BLaER1 (cell line): ENCODE data around the gene CDH4.

Experiments used
- H3K27ac ChIP-seq: shearing (Covaris generic); formaldehyde crosslinking; 2 replicates; pipeline ENCODE4 v1.8.1; 2022
- H3K27me3 ChIP-seq: shearing (Covaris generic); formaldehyde crosslinking; 2 replicates; pipeline ENCODE4 v1.8.1; 2022
- H3K36me3 ChIP-seq: shearing (Covaris generic); formaldehyde crosslinking; 2 replicates; pipeline ENCODE4 v1.8.1; 2022
- H3K4me1 ChIP-seq: shearing (Covaris generic); formaldehyde crosslinking; 2 replicates; pipeline ENCODE4 v1.8.1; 2022
- H3K4me2 ChIP-seq: shearing (Covaris generic); formaldehyde crosslinking; 2 replicates; pipeline ENCODE4 v1.8.1; 2022
- H3K4me3 ChIP-seq: shearing (Covaris generic); formaldehyde crosslinking; 2 replicates; pipeline ENCODE4 v1.8.1; 2022
- H3K9ac ChIP-seq: shearing (Covaris generic); formaldehyde crosslinking; 2 replicates; pipeline ENCODE4 v1.8.1; 2022
- H3K9me3 ChIP-seq: shearing (Covaris generic); formaldehyde crosslinking; 2 replicates; pipeline ENCODE4 v1.8.1; 2022
- H4K20me1 ChIP-seq: shearing (Covaris generic); formaldehyde crosslinking; 2 replicates; pipeline ENCODE4 v1.8.1; 2022
- Cebpa-rat ChIP-seq: shearing (Covaris generic); IDR thresholded peaks from 2 replicates; pipeline ENCODE4 v1.8.1; 2022

CDH4 gene

GRCh38 chr20:61671559-61671958 is 419.5 kb downstream of the CDH4 start:
- Histone ChIP-seq H3K27ac (no peak overlapping the region), H3K4me3 (no peak overlapping the region), H3K27me3 (no peaks in the 10 kb centered on the region), H3K36me3 (no peaks in the 10 kb centered on the region), H3K9me3 (no peaks in the 10 kb centered on the region), H3K4me1 (peaks cover 32% of the 10 kb centered on the region), H3K9ac (no peak overlapping the region), H4K20me1 (no peaks in the 10 kb centered on the region), H3K4me2 (no peak overlapping the region)
- no peak for TF ChIP-seq Cebpa-rat

DNA sequence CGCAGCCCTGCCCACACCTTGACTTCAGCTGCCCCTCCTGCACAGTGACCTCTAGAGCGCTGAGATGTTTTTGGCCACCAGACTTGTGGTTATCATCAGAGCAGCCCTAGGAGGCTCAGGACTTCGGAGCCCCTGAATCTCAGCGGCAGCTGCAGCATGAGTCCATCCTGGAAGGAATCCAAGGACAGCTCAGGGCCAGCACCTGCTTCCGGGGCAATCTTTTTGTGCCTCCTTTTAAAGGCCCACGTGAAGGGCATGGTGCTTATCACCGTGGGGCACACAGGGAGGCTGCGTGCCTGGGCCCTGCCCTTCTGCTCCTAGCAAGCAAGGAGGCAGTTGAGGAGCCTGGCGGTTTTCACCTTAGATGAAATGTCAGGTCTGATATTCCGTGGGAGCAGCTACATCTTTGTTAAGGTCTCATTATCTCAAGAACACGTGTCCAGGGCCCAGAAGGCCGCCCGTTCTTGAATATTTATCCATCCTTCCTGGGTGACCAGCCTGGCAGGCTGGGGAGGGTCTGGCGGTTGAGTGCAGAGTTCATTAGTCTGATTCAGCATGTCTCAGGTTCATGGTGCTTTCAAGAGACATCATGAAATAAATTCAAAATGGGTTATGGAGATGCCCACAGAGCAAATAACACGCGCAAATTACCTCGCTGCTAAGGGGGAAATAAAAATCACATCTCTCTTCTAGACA is 421.2 kb downstream of the CDH4 start:
- peaks cover 15% of the 10 kb centered on the region for H3K4me1 ChIP-seq
- no peaks in the 10 kb centered on the region for H3K27me3 ChIP-seq
- H3K4me2 ChIP-seq: no peak overlapping the region
- H3K4me3 ChIP-seq: no peak overlapping the region
- no peaks in the 10 kb centered on the region for H3K36me3 ChIP-seq
- TF ChIP-seq Cebpa-rat: no peak
- no peaks in the 10 kb centered on the region for H3K9me3 ChIP-seq
- no peak overlapping the region for H3K27ac ChIP-seq
- no peak overlapping the region for H3K9ac ChIP-seq
- H4K20me1 ChIP-seq: no peaks in the 10 kb centered on the region

GRCh38 chr20:61674121-61674520 is 422.1 kb downstream of the CDH4 start:
- Histone ChIP-seq H3K27me3 (no peaks in the 10 kb centered on the region), H3K36me3 (no peaks in the 10 kb centered on the region), H3K9me3 (no peaks in the 10 kb centered on the region), H3K4me2 (no peak overlapping the region), H3K4me1 (peaks cover 7% of the 10 kb centered on the region), H3K4me3 (no peak overlapping the region), H4K20me1 (no peaks in the 10 kb centered on the region), H3K27ac (no peak overlapping the region), H3K9ac (no peak overlapping the region)
- TF ChIP-seq Cebpa-rat: no peak

GRCh38 chr20:61674688-61675087 is 422.6 kb downstream of the CDH4 start:
- no peak for TF ChIP-seq Cebpa-rat
- no peaks in the 10 kb centered on the region for H4K20me1 ChIP-seq
- H3K9ac ChIP-seq: no peak overlapping the region
- no peaks in the 10 kb centered on the region for H3K27me3 ChIP-seq
- H3K27ac ChIP-seq: no peak overlapping the region
- no peak overlapping the region for H3K4me2 ChIP-seq
- no peaks in the 10 kb centered on the region for H3K9me3 ChIP-seq
- H3K4me1 ChIP-seq: peaks cover 2% of the 10 kb centered on the region
- H3K36me3 ChIP-seq: no peaks in the 10 kb centered on the region
- no peak overlapping the region for H3K4me3 ChIP-seq

DNA sequence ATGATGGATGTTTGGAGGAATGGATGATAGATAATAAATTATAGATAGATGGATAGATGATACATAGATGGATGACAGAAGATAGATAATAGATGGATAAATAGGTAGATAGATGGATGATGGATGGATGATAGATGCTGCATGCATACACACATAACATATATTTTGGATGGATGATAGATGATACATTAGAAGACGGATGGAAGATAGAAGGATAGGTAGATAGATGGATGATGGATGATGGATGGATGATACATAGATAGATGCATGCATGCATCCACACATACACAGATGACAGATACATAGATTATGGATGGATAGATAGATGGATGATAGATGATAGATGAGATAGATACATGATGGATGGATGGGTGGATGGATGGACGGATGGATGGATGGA is 425.9 kb downstream of the CDH4 start:
- no peak overlapping the region for H3K4me3 ChIP-seq
- no peak overlapping the region for H3K4me2 ChIP-seq
- TF ChIP-seq Cebpa-rat: no peak
- H3K4me1 ChIP-seq: peaks cover 14% of the 10 kb centered on the region
- H3K27ac ChIP-seq: no peak overlapping the region
- no peaks in the 10 kb centered on the region for H4K20me1 ChIP-seq
- no peaks in the 10 kb centered on the region for H3K36me3 ChIP-seq
- no peak overlapping the region for H3K9ac ChIP-seq
- H3K9me3 ChIP-seq: no peaks in the 10 kb centered on the region
- no peaks in the 10 kb centered on the region for H3K27me3 ChIP-seq

GRCh38 chr20:61678437-61678836 is 426.4 kb downstream of the CDH4 start:
- no peak overlapping the region for H3K27ac ChIP-seq
- TF ChIP-seq Cebpa-rat: no peak
- H3K4me2 ChIP-seq: no peak overlapping the region
- H3K9ac ChIP-seq: no peak overlapping the region
- H4K20me1 ChIP-seq: no peaks in the 10 kb centered on the region
- peaks cover 14% of the 10 kb centered on the region for H3K4me1 ChIP-seq
- H3K27me3 ChIP-seq: no peaks in the 10 kb centered on the region
- H3K4me3 ChIP-seq: no peak overlapping the region
- H3K36me3 ChIP-seq: no peaks in the 10 kb centered on the region
- H3K9me3 ChIP-seq: no peaks in the 10 kb centered on the region

- H3K27me3 ChIP-seq: no peaks in the 10 kb centered on the region
- no peaks in the 10 kb centered on the region for H4K20me1 ChIP-seq
- H3K4me2 ChIP-seq: no peak overlapping the region
- H3K9me3 ChIP-seq: no peaks in the 10 kb centered on the region
- TF ChIP-seq Cebpa-rat: no peak
- no peak overlapping the region for H3K4me3 ChIP-seq
- H3K27ac ChIP-seq: no peak overlapping the region
- no peaks in the 10 kb centered on the region for H3K36me3 ChIP-seq
- no peak overlapping the region for H3K9ac ChIP-seq
- peaks cover 14% of the 10 kb centered on the region for H3K4me1 ChIP-seq
These were observed 427.4 kb downstream of the CDH4 start for GRCh38 chr20:61679473-61679872.

- no peaks in the 10 kb centered on the region for H3K9me3 ChIP-seq
- H3K27me3 ChIP-seq: no peaks in the 10 kb centered on the region
- TF ChIP-seq Cebpa-rat: no peak
- H3K27ac ChIP-seq: no peak overlapping the region
- no peaks in the 10 kb centered on the region for H4K20me1 ChIP-seq
- H3K4me1 ChIP-seq: peaks cover 14% of the 10 kb centered on the region
- H3K4me3 ChIP-seq: no peak overlapping the region
- H3K4me2 ChIP-seq: peak overlapping the region; percentile 57
- no peak overlapping the region for H3K9ac ChIP-seq
- H3K36me3 ChIP-seq: no peaks in the 10 kb centered on the region
These were observed 428.0 kb downstream of the CDH4 start for GRCh38 chr20:61680096-61680495.

GRCh38 chr20:61682114-61682995 is 430.3 kb downstream of the CDH4 start:
- Histone ChIP-seq H3K9me3 (no peaks in the 10 kb centered on the region), H3K4me3 (no peak overlapping the region), H3K4me2 (no peak overlapping the region), H3K27me3 (no peaks in the 10 kb centered on the region), H3K4me1 (peaks cover 16% of the 10 kb centered on the region), H3K27ac (no peak overlapping the region), H3K9ac (no peak overlapping the region), H3K36me3 (no peaks in the 10 kb centered on the region), H4K20me1 (no peaks in the 10 kb centered on the region)
- no peak for TF ChIP-seq Cebpa-rat

DNA sequence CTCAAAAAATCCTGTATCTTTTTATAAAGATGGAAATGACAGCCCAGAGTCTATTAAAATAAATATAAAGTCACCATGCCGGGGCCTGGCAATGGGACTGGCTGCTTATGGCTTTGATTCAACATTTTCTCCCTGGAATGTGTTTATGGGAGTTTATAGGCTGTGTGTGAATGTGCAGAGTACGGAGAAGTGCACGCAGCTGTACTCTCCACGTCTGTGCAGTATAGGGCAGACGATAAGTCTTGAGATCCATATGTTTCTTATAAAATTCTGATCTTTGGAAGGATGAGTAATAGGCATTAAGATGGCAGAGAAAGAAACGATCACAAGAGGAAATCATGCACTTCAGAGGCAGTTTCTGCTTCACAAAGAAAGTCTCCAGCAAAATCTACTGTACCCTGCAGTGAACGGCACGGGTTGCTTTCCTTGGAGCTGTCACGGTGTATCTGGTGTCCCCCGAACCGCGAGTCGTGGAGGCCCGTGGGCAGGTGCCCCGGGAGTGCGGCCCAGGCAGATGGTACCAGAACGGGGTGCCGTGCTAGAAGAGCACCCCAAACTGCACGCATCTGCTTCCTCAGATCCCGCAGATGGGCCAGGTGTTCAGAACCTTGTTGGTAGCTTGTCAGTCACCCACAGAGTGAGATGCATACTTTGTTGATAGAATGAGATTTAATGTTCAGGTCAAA is 431.1 kb downstream of the CDH4 start:
- H3K4me3 ChIP-seq: no peak overlapping the region
- H3K27ac ChIP-seq: no peak overlapping the region
- H3K27me3 ChIP-seq: no peaks in the 10 kb centered on the region
- no peaks in the 10 kb centered on the region for H3K36me3 ChIP-seq
- H4K20me1 ChIP-seq: no peaks in the 10 kb centered on the region
- TF ChIP-seq Cebpa-rat: no peak
- no peaks in the 10 kb centered on the region for H3K9me3 ChIP-seq
- H3K4me2 ChIP-seq: no peak overlapping the region
- H3K9ac ChIP-seq: no peak overlapping the region
- peaks cover 23% of the 10 kb centered on the region for H3K4me1 ChIP-seq
